Immature natural killer cell (primary cell): ENCODE measurements around the gene UNC13B. TPM values are rescaled to one million over a fixed set of nuclear protein-coding genes. Genes with fewer than 3 reads are reported as not detected.

Experiments
- DNase-seq, 3 donors: peaks; one replicate each; pipeline ENCODE4 v3.0.0; 2022; ENCODE audit warnings: mixed read lengths in 1 of 3
- H3K27ac Mint-ChIP-seq, 6 donors: one replicate each; pipeline ENCODE4 v1.8.0; 2020; ENCODE audit warnings: mixed read lengths in 6 of 6, mild to moderate bottlenecking in 5 of 6, inconsistent platforms in 4 of 6, moderate library complexity in 3 of 6
- H3K27me3 Mint-ChIP-seq, 3 donors: one replicate each; pipeline ENCODE4 v1.8.0; 2020 to 2021; ENCODE audit warnings: low read depth in 3 of 3, mild to moderate bottlenecking in 3 of 3, mixed read lengths in 3 of 3, moderate library complexity in 3 of 3, inconsistent platforms in 1 of 3
- H3K36me3 Mint-ChIP-seq, 3 donors: one replicate each; pipeline ENCODE4 v1.8.0; 2020; ENCODE audit warnings: mixed read lengths in 3 of 3, inconsistent platforms in 2 of 3, mild to moderate bottlenecking in 2 of 3
- H3K4me1 Mint-ChIP-seq, 2 donors: one replicate each; pipeline ENCODE4 v1.8.0; 2020; ENCODE audit warnings: inconsistent platforms in 2 of 2, mild to moderate bottlenecking in 2 of 2, mixed read lengths in 2 of 2, moderate library complexity in 1 of 2
- H3K4me3 Mint-ChIP-seq, 5 donors: one replicate each; pipeline ENCODE4 v1.8.0; 2020; ENCODE audit warnings: mild to moderate bottlenecking in 5 of 5, mixed read lengths in 5 of 5, inconsistent platforms in 3 of 5, moderate library complexity in 3 of 5
- H3K9me3 Mint-ChIP-seq, 6 donors: one replicate each; pipeline ENCODE4 v1.8.0; 2020; ENCODE audit warnings: mild to moderate bottlenecking in 6 of 6, mixed read lengths in 6 of 6, inconsistent platforms in 4 of 6, moderate library complexity in 3 of 6
- polyA plus RNA-seq, 3 donors: library from polyadenylated mRNA; unstranded; fragments of 300-500 nt; fragmentation: Illumina TruSeq; gene quantifications; one replicate each; pipeline ENCODE4 v1.2.3, GENCODE V29; 2021

UNC13B gene
- polyA plus RNA-seq = under 1 TPM in 1 of 3 donors, not detected in 2; 0.07 TPM

DNA sequence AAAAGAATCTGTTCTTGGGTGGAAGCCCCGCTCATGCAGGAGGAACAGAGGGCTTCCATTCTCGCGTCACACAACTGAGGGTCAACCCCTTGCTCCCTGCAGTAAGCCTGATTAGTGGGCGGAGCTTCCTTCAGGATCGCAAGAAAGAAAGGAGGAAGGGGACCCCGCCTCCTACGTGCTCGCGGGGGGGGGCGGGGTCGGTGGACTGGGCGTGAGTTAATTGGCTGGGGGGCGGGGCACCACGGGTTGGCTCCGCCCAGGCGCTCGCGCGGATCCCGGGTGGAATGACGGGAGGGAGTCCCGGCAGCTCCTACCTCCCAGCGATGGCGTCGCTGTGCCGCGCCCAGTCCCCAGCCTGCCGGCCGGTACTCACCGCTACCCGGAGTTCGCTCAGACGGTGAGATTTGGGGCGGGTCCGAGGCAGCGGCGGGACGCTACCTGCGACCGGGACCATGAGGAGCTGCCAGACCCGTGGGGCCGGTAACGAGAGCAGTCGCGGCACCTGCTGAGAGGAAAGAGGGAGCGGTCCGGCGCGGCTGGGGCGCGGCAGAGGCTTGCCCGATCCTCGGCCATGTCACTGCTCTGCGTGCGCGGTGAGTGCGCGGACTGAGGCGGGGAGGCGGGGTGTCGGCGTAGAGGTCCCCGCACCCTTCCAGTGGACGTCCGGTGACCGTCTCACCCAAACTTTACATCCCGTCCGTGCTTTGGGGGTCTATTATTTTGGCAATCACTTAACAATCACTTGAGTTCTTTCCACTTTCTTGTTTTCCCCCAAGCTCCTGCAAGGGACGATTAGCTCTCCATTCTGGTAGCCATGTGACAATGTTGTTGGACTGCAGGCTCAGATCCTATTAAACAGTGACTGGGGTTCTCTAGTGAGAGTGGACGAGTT is at the start of gene UNC13B:
TSS of gene UNC13B (plus strand) at position 297 of the 892 bp plus-strand sequence. CDS start at position 572, 275 bp downstream.
- Mint-ChIP-seq H3K4me3 (peak within 1 kb of the TSS; percentile 89 to 97 (median 94)), H3K27ac (peak within 1 kb of the TSS; percentile 10 to 88 (median 52))
- peak; percentile 61 to 68 (median 65) for DNase-seq

DNA sequence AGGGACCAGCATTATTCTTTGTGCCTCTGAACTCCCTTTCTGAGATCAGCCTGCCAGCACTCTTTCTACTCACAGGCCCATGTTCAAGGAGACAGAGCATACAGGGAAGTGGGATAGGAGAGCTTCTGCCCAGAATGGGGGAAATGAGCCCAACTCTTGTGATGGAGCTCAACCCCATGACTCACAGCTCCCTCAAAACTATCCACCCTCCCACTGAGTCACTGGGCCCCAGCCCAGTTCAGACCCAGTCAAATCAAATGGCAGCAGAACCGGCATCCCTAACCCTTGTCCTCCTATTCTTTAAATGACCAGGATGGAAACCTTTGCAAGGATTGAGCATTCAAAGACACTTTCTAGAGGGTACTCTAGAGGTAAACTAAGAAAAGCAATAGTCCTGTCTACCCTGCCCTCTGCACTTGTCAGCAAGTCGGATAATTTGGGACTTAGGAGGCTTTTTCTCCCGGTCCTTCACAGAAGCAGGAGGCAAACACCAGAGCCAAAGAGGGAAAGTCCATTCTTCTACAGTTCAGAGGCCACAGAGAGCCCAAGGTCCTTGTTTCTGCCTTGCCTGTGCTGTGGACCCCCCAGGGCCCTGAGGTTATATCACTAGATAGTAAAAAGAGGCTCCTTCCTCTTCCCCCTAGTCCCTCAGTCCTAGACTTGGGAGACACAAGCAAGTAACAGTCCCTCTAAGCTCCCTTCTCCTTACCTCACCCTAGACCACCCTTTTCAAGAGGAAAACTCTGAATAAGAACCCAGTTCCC is 49.4 kb upstream of the UNC13B start:
- H3K36me3 Mint-ChIP-seq = peaks cover 0 to 3% (median 0%) of the 10 kb centered on the region in 3 donors
- H3K27ac Mint-ChIP-seq = peak overlapping the region; percentile 83 to 95 (median 88)
- no peak for DNase-seq
- H3K4me1 Mint-ChIP-seq = peaks cover 71 to 82% of the 10 kb centered on the region in 2 donors
- H3K27me3 Mint-ChIP-seq = peaks cover 0 to 13% (median 7%) of the 10 kb centered on the region in 3 donors
- H3K4me3 Mint-ChIP-seq = peak overlapping the region; percentile 61 to 86 (median 80)
- H3K9me3 Mint-ChIP-seq = no peaks in the 10 kb centered on the region

More for the DNA sequence above, at the start of gene UNC13B:
- Mint-ChIP-seq H3K36me3 (peaks cover 0 to 5% (median 0%) of the 10 kb centered on the region in 3 donors), H3K27me3 (peaks cover 5 to 11% (median 8%) of the 10 kb centered on the region in 3 donors), H3K9me3 (no peaks in the 10 kb centered on the region), H3K4me1 (peaks cover 16 to 19% of the 10 kb centered on the region in 2 donors)

DNA sequence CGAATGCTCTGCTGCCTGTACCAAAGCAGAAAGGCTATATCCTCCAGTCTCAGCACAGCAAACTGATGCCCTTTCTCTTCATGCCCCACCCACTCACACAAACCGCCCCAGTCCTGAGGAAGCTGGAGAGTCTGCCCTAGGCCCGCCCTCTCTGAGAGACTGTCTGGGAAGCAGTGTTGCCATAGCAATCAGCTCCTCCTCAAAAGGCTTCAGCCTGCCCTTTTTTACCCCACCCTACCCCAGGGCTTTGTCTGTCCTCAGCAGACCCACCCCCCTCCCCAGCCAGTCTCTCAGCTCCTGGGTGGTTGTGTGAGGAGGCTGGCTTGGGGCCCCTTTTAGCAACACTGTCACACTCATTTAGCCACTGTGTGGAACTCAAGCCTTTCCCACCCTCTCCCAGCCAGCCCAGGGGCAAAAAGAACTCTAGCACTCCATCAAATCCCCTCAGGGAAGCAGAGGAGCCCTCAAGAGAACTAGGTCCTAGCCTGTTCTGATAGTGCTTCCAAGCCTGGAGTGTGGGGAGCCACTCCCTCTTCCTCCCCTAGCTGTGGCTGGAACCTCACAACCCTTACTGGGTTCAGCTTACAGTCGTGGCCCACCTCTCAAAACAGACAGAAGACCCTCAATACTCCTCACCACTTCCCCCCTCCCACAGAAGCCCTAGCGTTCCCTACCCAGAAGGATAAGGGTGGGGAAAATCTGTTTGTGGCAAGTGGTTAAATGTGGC is 47.5 kb upstream of the UNC13B start:
- peak overlapping the region; percentile 87 to 99 (median 96) for H3K27ac Mint-ChIP-seq
- H3K4me1 Mint-ChIP-seq = peaks cover 64 to 74% of the 10 kb centered on the region in 2 donors
- H3K9me3 Mint-ChIP-seq = no peaks in the 10 kb centered on the region
- no peaks in the 10 kb centered on the region for H3K36me3 Mint-ChIP-seq
- peak; percentile 50 to 61 (median 59) for DNase-seq
- peaks cover 0 to 13% (median 7%) of the 10 kb centered on the region in 3 donors for H3K27me3 Mint-ChIP-seq
- H3K4me3 Mint-ChIP-seq = peak overlapping the region; percentile 89 to 99 (median 95)

DNA sequence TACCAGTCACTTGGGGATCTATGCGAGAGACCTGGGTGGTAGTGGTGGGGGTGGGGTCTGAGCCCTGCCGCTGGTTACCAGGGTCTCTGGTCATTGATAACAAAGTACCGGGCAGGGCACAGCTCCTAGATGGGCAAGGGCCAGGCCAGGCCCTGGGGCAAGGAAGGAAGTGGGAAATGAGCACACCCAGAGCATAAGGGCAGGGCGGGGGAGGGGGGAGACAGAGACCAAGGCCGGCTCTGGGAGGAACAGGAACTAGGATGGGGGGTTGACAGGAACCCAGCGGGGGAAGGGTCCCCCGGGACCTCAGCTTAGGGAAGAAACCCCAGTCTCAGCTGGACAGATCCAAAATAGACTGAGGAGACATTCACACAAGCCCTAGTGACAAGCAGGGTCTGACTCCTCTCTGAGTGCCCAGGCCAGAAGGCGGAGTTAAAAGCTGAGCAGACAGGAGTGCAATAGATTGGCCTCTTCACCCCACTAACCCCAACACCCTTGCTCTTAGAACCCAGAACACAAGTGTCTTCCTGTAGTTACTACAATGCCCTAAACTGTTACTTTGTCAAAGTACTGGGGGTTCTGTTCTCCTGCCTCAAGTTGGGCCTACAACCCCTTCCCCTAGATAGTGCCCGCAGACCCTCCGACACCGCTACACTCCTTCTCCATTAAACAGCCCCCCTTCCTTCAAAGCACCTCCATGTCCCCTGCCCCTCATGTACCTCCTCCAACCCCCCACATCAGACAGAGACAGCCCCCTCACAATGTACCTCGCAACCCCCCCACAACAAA is 46.8 kb upstream of the UNC13B start:
- peak overlapping the region; percentile 87 to 99 (median 96) for H3K27ac Mint-ChIP-seq
- H3K4me3 Mint-ChIP-seq = peak overlapping the region; percentile 89 to 99 (median 95)
- peaks cover 0 to 14% (median 7%) of the 10 kb centered on the region in 3 donors for H3K27me3 Mint-ChIP-seq
- no peaks in the 10 kb centered on the region for H3K36me3 Mint-ChIP-seq
- peak; percentile 32 to 46 (median 46) for DNase-seq
- peaks cover 58 to 66% of the 10 kb centered on the region in 2 donors for H3K4me1 Mint-ChIP-seq
- no peaks in the 10 kb centered on the region for H3K9me3 Mint-ChIP-seq

DNA sequence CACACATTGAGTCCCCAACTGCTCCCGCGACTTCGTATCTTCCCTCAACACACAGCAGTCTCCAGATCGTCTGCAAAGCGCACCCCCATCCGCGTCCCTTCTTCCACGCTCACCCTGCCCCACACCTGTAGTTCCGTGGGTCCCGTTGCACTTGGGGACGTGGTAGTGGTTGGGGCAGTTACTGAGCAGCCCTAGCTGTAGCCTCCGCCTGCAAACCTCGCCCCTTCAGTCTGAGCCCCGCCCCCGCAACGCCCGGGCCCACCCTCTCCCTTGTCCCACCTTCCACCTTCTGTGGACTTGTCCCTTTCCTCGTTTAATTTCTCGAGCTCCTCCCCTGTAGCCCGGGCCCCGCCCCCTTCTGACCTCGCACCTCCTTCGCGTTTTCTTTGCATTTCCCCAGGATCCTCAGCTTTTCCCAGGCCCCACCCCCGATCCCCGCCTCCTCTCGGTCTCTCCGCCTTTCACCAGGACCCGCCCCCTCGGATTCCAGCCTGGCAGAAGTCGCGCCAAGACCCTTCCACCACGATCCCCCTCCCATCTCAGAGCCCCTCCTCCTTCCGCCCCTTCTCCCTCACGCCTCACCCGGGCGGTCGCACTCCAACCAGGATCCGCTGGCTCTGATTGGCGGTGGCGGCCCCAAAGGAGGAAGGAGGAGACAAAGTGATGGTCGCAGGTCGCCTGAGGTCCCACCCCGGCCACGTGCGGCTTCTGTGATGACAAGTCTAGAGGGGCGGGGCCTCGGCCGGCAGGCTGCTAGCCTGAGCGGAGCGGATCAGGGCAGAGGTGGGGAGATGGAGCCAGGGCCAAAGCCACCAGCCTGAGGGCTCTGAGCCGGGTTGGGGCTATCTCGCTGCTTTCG is 45.9 kb upstream of the UNC13B start, which contains the start of gene ATOSB:
TSS of gene ATOSB (minus strand) at position 183 of the 859 bp plus-strand sequence. CDS start 7,588 bp downstream, outside the sequence.
- no peaks in the 10 kb centered on the region for H3K9me3 Mint-ChIP-seq
- peak within 1 kb of the TSS; percentile 89 to 99 (median 95) for H3K4me3 Mint-ChIP-seq
- no peaks in the 10 kb centered on the region for H3K36me3 Mint-ChIP-seq
- H3K27ac Mint-ChIP-seq = peak within 1 kb of the TSS; percentile 87 to 99 (median 96)
- H3K27me3 Mint-ChIP-seq = peaks cover 0 to 15% (median 5%) of the 10 kb centered on the region in 3 donors
- peaks cover 50 to 57% of the 10 kb centered on the region in 2 donors for H3K4me1 Mint-ChIP-seq
- DNase-seq = peak; percentile 93

DNA sequence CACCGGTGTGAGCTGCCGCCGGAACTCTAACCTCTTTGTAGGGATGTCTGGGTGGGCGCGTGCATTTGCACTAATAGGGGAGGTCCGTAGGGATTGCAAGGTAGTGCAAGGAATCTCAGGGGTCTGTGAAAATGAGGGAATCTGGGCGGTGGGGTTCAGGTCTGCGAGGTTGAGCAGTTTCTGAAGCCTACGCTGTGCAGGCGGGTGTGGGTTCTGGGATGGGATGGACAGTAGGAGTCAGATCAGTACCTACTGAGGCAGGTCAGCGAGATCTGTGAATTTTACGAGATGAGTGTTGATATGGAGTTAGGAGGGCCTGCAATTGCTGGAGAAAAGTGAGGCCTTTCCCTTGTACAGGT is 45.3 kb upstream of the UNC13B start:
- Mint-ChIP-seq H3K36me3 (no peaks in the 10 kb centered on the region), H3K4me1 (peaks cover 47 to 51% of the 10 kb centered on the region in 2 donors), H3K4me3 (peak overlapping the region; percentile 89 to 99 (median 95)), H3K27ac (peak overlapping the region; percentile 87 to 99 (median 96)), H3K9me3 (no peaks in the 10 kb centered on the region), H3K27me3 (peaks cover 0 to 15% (median 5%) of the 10 kb centered on the region in 3 donors)
- no peak for DNase-seq

DNA sequence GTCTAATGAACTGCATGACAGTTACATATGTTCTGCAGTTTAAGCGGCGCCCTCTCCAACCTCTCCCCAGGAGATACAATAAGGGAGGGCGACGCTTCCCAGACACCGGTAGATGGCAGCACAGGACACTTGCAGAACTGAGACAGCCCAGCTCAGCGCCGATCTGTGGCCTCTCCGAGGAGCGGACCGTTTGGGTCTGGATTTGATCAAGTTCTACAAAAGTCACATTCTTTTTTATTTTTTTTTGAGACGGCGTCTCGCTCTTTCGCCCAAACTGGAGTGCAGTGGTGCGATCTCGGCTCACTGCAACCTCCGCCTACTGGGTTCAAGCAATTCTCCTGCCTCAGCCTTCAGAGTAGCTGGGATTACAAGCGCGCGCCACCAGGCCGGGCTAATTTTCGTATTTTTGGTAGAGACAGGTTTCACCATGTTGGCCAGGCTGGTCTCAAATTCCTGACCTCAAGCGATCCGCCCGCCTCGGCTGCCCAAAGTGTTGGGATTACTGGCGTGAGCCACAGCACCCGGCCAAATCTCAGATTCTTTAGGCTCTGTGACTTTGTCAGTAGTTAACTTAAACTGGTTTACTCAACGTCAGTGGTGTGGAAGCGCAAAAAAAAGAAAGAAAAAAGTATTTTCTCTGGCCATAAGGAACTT is 44.8 kb upstream of the UNC13B start:
- Mint-ChIP-seq H3K9me3 (no peaks in the 10 kb centered on the region), H3K4me3 (peak overlapping the region; percentile 89 to 99 (median 95)), H3K4me1 (peaks cover 42 to 46% of the 10 kb centered on the region in 2 donors), H3K36me3 (no peaks in the 10 kb centered on the region), H3K27me3 (peaks cover 0 to 14% (median 5%) of the 10 kb centered on the region in 3 donors), H3K27ac (peak overlapping the region; percentile 87 to 99 (median 96))
- peak; percentile 84 to 86 (median 84) for DNase-seq

DNA sequence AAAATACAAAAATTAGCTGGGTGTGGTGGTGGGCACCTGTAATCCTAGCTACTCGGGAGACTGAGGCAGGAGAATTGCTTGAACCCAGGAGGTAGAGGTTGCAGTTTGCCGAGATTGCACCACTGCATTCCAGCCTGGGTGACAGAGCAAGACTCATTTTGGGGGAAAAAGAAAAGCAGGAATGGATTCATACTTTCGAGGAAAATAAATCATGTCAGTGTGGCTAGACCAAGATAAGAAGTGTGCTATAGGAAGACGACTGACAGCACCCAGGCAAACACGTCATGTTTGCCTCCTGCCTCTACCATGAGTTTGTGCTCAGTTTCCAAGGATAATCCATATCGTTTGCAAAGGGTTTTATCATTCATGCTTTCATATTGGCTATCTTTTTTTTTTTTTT is 26.9 kb upstream of the UNC13B start:
- H3K36me3 Mint-ChIP-seq = no peaks in the 10 kb centered on the region
- H3K27ac Mint-ChIP-seq = no peak overlapping the region
- DNase-seq = no peak
- peaks cover 0 to 3% (median 3%) of the 10 kb centered on the region in 3 donors for H3K27me3 Mint-ChIP-seq
- no peaks in the 10 kb centered on the region for H3K4me1 Mint-ChIP-seq
- no peak overlapping the region for H3K4me3 Mint-ChIP-seq
- H3K9me3 Mint-ChIP-seq = no peaks in the 10 kb centered on the region

DNA sequence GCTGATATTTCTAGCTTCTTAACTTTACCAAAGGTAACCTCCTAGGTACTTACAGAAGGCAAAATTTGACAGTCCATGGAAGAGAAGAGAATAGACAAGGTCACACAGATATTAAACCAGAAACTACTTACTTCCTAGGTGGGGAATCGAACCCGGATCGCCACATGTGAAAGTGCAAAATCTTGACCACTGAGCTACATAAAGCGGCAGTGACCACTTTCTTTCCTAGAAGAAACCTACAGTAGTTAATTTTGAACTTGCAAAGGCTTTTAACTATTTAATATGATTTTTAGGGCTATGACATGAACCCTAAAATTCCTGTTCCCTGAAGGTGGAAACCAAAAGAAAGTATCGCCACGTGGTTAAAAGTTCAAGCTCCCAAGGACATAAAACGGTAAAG is 25.8 kb upstream of the UNC13B start:
- Mint-ChIP-seq H3K9me3 (peaks cover 0 to 3% (median 0%) of the 10 kb centered on the region in 6 donors), H3K36me3 (no peaks in the 10 kb centered on the region), H3K27me3 (peaks cover 0 to 3% (median 2%) of the 10 kb centered on the region in 3 donors), H3K4me3 (no peak overlapping the region), H3K27ac (no peak overlapping the region), H3K4me1 (no peaks in the 10 kb centered on the region)
- no peak for DNase-seq

DNA sequence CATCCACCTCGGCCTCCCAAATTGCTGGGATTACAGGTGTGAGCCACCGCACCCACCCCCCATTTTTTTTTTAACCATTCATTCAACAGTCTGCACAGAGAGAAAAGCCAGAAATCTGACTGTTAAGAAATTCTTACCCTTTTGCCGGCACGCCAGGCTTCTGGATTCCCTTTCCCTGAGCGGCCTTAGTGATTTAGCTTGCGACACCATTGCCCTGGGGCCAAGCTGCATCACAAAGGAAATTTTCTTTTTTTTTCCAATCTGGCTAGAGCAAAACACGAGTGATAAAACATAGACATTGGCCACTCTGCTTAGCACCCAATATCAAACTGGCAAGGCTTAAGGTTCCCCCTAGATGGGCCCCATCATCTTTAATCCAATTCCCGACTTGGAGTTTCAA is 24.9 kb upstream of the UNC13B start:
- Mint-ChIP-seq H3K36me3 (no peaks in the 10 kb centered on the region), H3K27me3 (peaks cover 0 to 3% (median 2%) of the 10 kb centered on the region in 3 donors), H3K4me1 (no peaks in the 10 kb centered on the region), H3K9me3 (peaks cover 0 to 6% (median 2%) of the 10 kb centered on the region in 6 donors), H3K4me3 (no peak overlapping the region), H3K27ac (no peak overlapping the region)
- DNase-seq = no peak

DNA sequence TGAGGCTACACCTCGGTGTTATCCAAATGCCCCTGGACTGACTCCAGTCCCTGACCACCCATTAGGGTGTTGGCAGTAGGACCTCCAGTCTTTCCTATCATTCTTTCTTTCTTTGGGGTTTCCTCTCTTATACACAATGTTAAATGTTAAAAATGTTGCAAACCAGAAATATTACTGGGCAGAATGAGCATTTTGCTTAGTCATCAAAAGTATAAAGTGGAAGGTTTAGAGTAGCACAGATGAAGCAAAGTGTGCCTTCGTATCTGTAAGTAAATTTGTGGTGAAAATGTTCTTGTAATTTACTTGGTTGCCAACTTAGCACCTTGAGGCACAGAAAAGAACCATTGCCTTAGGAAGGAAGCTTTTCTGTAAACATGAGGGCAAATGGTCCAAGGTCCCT is 21.7 kb upstream of the UNC13B start:
- Mint-ChIP-seq H3K27me3 (peaks cover 2% of the 10 kb centered on the region in 3 donors), H3K4me1 (no peaks in the 10 kb centered on the region), H3K9me3 (peaks cover 0 to 23% (median 13%) of the 10 kb centered on the region in 6 donors), H3K36me3 (peaks cover 3 to 5% (median 3%) of the 10 kb centered on the region in 3 donors), H3K4me3 (no peak overlapping the region), H3K27ac (no peak overlapping the region)
- DNase-seq = no peak
